Stomach (tissue), 4 donors: ENCODE measurements around the gene LMBRD2.

Experiments
- CTCF ChIP-seq, 7 experiments: fragments of 450-650 bp in 4 of 7; fragments of 200-600 bp in 3 of 7; sonication (generic) in 3 of 7; IDR thresholded peaks; one replicate each; pipeline ENCODE4 v1.5.1; 2016 to 2019; ENCODE audit warnings: antibody characterized with exemption in 7 of 7, control low read depth in 2 of 7, mild to moderate bottlenecking in 1 of 7
- EP300 ChIP-seq: sonication (generic); formaldehyde crosslinking; IDR thresholded peaks from one replicate; pipeline ENCODE4 v1.6.1; 2017; ENCODE audit warnings: antibody characterized with exemption

- TF ChIP-seq EP300 (no peak), CTCF (IDR thresholded peaks at IDR 0.05) (no peak)
Measured at GRCh38 chr5:36070687-36071571, 80.8 kb downstream of the LMBRD2 start.
